Effector CD8-positive, alpha-beta T cell (primary cell): Measurements from ENCODE around the gene IQCN.

Source experiments
- DNase-seq: peaks from one replicate; lab custom pipeline; 2025; lab: John Stamatoyannopoulos, UW

The IQCN gene

DNA sequence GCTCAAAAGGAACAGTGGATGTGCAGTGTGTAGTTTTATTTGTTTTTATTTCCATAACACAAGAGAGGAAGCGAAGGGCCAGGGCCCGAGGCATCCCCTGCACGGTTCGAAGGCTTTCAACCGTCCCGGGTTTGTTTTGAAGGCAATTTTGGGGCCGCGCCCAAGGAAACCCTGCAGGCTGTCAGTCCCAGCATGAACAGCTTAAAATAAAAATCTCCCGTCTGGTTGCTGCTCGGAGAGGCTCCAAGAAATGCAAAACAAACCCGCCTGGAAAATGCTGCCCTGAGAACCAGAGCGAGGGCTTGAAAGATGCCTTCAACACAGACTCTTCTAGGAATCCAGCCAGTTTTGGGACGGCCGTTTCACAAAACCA is 32.6 kb upstream of the IQCN start:
- no peak for DNase-seq

DNA sequence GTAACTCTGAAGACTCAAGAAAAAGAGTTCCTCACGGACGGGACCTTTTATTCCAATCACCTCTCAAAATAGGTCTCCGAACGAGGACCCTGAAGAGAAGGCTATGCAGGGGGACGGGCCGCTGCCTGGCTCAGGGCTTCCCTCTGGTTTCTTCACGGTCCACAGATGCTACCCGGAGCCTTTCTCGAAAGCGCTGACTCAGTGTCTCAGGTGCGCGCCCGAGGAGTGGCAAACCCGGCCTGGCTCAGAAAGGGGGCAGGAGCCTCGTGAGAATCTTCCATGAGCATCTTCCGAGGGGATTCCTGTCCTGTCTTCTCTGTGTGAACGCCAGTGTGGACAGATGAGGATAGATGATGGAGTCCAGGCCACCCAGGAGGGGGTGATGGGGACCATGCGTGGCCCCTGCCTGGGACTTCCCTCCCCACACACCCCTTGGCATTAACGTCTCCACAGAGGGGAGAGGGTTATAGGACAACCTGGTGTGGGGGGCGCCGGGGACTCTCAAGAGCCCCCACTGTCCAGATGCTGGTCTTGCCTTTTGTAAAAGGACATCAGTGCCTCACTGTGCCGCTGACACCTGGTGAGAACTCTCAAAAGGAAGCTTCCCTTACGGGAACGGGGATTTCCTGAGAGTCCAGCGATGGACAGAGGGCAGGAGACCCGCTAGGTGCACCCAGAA is 32.1 kb upstream of the IQCN start:
- DNase-seq = no peak

DNA sequence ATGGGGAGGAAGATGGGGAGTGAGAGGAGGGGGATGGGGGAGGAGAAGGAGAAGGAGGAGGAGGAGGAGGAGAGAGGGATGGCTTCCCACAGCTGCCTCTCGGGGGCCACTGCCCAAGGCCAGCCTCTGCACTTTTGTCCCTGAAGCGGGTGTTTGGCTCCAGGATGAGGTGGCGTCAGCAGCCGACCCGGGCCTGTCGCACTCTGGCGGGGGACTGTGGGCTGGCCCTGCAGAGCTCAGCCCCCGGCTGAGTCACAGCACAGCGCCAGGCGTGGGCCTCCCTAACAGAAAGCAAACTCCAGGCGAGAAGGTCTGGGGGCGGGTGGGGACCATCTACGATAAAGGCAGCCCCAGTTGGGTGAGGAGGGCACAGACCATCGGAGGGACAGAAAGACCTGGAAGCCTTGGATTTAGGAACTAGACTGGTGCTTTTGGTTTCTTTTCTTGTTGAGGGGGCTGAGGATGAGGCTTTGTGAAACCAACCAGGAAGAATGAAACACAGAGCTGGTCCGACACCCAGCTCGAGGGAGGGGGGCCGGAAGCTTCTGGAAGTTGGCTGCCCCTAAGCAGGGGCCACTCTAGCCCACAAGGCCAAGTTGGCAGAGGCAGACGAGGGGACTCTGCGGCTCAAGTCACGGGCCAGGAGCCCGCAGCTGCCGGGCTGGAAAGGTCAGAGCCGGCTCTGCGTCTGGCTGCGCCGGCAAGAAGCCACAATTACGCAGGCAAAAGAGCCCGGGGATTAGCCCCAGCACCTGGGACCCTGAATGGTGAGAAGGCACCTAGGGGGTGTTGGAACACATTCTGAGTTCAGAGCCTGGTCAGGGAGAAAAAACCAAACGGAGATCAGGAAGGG is 30.4 kb upstream of the IQCN start:
- peak; percentile 61 for DNase-seq

DNA sequence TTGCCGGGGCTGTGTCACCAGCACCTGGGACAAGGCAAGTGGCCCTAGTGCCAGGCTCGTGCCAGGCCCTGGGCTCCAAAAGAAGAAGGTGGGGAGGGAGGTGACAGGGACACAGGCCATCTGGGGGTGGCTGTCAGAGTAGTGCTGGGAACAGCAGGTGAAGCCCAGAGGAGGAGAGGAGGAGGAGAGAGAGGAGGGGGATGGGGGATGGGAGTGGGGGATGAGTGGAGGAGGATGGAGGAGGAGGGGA is 29.9 kb upstream of the IQCN start:
- DNase-seq = no peak

DNA sequence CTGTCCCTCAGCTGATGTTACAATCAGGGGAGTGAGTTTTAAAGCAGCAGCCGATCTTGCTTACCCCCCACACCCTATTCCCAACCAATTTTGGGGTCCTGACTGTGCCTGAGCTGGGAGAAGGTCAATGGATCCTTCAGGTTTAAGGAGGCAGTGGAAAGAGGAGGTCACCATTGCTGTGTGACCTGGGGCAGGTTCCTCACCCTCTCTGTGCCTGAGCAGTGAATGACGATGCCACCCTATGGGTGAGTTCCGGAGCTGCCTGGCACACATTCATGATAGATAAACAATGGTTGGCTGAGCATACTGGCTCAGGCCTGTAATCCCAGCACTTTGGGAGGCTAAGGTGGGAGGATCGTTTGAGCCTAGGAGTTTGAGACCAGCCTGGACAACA is 27.5 kb upstream of the IQCN start:
- DNase-seq = no peak

DNA sequence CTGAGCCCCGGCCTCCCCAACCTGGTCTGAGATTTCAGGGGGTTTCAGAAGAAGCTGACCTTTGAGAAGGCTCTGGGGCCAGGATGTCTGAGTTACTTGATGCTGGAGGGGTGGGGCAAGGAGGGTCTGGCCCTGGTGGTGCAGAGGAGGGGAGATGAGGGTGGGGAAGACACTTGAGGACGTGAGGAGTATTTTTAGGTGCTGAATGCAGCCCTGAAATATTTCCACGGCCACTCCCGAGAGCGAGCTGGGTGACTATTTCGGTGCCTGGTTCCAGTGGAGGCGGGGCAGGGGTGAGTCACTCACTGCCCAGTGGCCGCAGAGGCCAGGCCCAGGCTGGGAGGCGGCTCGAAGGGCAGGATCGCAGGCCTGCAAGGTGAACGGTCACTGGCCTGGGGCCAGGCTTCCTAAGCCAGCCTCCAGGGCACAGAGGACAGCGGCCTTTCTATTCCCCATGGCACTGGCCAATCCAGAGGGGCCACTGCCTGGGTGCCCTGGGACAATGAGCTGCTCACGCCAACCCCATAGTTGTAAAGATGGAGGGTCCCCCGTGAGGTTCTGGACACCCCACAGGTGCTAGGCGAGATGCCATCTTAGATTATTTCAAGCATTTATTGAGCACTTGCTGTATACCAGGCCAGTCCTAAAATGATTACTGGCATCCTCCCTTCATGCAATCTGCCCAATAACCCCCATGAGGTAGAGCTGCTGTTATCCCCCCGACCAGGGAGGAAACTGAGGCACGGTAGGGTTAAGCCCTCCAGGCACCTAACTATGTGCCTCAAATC is 26.9 kb upstream of the IQCN start:
- DNase-seq = no peak

DNA sequence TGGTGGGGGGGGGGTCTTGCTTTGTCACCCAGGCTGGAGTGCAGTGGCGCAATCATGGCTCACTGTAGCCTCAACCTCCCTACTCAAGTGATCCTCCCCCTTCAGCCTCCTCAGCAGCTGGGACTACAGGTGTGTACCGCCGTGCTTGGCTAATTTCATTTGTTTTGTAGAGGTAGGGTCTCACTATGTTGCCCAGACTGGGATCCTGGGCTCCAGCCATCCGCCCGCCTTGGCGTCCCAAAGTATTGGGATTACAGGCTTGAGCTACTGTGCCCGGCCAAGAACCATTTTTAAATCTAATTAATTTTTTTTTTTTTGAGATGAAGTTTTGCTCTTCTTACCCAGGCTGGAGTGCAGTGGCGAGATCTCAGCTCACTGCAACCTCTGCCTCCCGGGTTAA is 25.4 kb upstream of the IQCN start:
- no peak for DNase-seq

DNA sequence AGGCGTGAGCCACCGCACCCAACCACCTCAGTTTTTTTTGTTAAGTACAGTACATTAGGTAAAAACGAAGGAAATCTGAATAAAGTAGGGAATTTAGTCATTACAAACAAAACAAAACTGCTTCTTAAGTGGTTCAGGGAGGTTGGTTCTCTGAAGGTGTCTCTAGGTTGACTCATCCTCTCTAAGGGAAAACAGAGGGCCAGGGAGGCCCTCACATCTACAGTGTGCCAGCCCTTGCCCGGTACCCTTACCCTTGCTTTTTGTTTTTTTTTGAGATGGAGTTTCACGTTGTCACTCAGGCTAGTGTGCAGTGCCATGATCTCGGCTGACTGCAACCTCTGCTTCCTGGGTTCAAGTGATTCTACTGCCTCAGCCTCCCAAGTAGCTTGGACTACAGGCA is 24.3 kb upstream of the IQCN start:
- no peak for DNase-seq

DNA sequence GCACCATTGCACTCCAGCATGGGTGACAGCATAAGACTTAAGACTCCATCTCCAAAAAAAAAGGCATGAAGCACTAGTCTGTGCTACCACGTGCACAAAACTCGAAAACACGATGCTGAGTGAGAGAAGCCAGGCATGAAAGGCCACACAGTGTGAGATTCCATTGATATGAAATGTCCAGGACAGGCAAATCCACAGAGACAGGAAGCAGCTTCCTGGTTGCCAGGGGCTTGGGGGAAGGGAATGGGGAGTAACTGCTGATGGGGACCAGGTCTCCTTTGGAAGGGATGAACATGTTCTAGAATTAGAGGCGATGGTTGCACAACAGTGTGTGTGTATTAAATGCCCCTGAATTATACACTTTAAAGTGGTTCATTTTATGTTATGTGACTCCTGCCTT is 23.1 kb upstream of the IQCN start:
- no peak for DNase-seq

DNA sequence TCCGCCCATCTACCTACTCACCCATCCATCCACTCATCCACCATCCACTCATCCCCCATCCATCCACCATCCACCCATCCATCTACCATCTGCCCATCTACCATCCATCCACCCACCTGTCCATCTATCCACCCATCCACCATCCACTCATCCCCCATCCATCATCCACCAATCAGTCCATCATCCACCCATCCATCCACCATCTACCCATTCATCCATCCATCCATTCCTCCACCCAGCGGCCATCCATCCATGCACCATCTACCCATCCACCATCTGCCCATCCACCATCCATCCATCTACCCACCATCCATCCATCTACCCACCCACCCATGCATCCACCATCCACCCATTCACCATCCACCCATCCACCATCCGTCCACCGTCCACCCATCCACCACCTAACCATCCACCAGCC is 20.8 kb upstream of the IQCN start:
- DNase-seq = no peak

DNA sequence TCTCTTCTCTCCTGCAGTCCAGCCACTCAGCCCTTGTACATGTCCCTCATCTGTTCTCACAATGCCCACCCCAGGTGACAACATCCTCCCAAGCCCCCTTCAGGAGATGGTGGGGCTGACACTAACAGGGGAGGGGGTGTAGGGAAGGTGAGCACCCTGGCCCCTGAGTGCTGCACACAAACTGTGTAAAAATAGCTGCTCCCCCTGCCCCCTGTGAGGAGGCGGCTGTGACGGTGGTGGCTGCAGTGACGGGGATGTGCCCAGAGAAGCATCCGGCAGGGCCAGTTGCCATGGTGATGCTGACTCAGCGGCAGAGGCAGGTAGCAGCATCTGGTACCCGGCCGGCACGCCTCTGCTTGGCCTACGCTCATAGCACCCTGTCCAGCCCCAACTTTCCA is 20.2 kb upstream of the IQCN start:
- peak; percentile 75 for DNase-seq

DNA sequence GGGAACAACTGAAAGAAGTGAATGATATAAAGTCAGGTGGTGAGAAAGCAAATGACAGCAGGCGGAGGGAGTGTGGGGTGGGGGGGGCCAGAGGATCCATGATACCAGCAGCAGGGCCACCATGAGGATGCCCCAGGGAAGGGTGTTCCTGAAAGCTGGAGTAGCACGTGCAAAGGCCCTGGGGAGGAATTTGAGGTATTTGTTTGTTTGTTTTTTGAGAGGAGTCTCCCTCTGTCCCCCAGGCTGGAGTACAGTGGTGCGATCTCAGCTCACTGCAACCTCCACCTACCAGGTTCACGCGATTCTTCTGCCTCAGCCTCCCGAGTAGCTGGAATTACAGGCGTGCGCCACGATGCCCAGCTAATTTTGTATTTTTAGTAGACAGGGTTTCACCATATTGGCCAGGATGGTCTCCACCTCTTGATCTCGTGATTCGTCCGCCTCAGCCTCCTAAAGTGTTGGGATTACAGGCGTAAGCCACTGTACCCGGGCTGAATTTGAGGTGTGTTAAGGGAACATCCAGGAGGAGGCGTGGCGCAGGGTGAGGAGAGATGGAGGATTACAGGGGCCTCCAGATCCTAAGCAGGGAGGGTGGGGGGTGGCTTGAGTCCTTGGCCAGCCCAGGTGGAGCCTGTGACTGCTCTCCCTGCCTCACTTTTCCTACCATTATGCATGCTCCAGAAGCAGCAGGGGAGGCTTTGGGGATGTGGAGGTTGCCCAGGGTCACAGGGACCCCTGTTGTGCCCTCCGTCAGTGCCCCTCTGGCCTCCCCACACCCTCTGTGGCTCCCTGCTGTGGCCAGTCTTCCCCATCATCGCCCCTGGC is 19.6 kb upstream of the IQCN start:
- DNase-seq = no peak

DNA sequence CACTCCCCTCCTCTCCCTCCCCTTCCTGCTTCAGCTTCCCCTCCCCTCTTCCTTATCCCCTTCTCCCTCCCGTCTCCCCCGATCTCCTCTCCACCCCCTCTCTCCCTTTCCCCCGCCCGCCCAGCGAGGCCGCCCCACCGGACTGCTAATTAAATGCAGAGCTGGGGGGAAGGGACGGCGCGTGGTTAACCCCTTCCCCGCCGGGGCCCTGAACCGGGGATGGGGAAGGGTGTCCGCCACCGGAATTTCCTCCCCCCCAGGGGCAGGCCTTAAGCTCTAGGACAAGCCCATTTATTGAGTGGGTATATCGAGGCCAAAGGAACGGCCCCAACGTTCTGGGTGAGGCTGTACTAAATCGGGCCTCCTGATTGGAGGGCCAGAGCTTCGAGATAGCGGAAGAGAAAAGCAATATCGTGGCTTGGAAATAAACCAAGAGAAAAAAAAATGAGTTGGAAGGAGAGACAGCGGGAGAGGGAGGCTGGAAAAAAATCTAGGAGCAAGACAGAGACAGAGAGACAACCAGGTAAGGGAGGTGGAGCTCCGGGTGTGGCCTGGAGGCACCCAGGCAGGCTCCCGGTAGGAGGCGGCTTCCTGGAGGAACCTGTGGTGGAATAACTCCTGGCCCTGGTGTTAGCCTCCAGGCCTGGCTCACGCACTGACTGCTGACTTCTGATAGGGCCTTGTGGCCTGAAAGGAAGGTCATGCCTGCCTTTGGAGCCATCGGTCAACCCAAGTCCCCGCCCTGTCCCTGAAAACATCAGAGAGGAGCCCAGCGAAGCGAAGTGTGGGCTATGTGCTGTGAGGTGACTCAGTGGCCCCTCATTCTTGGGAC is 18.8 kb upstream of the IQCN start:
- no peak for DNase-seq

DNA sequence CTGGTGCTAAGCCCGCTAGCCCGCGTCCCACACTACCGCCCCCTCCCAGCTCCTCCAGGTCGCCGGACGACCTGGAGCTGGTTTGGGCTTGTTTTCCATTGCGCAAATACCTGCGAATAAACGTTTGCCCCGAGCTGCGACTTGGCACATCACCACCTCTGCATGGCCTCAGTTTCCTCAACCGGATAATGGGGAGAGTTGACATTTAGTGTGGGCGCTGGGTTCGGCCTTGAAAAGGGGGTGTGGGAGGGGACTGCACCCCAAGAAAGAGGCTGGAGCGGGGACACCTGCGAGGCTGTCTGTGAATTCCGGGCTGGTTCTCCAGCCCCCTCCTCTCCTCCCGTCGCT is 18.2 kb upstream of the IQCN start:
- peak; percentile 29 for DNase-seq

DNA sequence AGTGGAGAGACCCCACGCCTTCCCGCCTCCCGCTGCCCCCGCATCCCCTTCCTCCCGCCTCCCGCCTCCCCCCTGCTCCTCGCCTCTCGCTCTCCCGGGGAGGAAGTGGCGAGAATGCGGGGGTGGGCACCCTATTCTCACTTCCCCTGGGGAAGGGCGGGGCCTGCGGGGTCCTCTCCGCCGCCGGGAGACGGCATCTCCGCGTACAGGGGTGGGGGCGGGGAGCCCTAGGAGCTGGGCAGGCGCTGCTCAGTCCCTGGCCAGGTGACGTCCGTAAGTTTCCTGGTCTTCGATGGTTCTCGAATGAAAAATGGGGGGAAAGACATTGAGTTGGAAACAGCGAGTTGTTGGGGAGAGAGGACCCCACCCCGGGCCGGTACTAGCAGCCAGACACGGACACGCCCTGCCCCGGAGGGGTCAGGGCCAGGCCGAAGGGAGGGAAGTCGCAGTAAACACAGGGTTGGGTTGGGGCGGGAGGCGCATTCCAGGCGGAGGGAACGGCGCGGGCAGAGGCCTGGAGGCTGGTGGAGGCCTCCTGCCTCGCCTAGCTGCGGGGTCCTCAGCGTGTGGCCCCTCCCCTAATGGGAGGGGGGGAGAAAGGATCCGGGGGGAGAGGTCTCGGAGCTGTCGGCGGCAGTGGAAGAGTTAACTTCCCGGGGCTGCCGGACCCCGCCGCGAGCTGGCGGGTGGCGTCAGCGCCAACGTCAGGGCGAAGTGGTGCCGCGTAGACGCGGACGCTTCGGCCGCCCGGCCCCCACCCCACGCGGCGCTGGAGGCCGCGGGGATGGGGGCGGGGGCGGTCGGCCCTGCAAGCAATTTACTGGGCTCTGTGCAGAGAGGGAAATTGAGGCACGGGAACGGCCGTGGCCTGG is 17.6 kb upstream of the IQCN start:
- DNase-seq = peak; percentile 69

DNA sequence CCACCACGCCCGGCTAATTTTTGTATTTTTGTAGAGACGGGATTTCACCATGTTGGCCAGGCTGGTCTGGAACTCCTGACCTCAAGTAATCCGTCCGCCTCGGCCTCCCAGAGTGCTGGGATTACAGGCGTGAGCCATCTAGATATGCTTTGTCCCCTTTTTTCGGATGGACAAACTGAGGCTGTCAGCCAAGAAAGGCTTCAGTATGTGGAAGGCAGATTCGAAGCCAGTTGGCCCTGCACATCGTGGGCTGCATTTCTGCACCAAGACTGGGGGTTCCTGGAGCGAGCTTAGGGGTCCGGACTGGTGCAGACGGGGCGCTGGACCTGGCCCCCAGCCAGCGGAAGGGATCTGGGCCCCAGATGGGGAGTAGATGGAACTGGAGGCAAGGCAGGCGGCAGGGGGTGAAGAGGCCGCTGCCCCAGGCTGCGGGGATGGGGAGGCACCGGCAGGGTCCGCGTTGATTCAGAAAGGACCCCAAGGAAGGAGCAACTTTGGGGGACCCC is 16.8 kb upstream of the IQCN start:
- DNase-seq = no peak

DNA sequence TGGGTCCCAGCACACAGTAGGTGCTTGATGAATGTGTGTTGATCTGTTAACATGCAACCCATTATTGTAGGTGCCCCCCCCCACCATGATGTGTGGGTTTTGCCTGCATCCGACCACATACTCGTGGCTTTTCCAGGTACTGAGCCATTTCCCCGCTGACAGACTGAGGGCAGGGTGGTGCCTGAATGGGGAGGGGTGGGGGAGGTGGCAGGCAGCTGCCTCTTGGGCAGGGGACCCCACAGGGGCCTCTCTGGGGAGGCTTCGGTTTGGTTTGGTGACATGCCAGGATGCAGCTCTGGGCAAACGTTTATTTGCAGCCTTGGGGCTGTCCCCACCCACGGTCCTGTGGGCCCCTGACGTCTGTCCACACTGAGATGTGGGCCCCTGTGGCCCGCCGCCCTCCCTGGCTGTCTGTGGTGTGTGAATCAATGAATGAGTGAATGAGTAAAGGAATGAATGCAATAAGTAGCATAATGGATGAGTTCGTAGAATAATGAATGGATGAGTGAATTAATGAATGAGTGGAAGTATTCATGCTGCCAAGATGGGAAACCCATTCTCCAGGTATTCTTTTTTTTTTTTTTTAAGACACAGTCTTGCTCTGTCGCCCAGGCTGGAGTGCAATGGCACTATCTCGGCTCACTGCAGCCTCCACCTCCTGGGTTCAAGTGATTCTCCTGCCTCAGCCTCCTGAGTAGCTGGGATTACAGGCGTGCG is 16.2 kb upstream of the IQCN start:
- DNase-seq = peak; percentile 63

DNA sequence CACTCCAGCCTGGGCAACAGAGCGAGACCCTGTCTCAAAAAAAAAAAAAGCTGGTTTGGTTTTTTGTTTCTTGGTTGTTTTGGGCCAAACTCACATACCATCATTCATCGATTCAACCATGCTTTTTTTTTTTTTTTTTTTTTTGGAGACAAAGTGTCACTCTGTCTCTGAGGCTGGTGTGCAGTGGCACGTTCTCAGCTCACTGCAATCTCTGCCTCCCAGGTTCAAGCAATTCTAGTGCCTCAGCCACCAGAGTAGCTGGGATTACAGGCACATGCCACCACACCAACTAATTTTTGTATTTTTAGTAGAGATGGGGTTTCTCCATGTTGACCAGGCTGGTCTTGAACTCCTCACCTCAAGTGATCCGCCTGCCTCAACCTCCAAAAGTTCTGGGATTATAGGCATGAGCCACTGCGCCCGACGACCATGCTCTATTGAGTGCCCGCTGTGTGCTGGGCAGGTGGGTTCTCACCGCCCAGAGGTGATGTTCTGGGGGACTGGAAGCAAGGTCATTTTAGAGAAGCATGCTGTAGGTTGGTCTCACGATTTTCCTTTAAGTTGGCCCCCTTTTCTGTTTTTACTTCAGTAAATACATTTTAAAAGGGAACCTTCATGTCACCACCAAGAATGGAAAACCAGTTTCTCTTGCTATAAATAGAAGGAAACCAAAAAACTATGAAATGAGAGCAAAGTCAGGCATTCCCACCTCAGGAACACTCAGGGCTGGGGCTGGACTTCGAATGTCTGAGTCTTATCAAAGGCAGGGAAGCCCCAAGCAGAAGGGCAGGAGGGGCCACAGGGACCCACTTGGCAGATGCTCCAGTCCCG is 15.4 kb upstream of the IQCN start:
- no peak for DNase-seq
